Kidney glomerular epithelial cell (primary cell): ENCODE results near the gene RAB36.

Experiments
- DNase-seq: peaks from one replicate; lab custom pipeline; 2025; lab: John Stamatoyannopoulos, UW

Gene RAB36

GRCh38 chr22:23144932-23145877, at the start of gene RAB36:
RAB36 (plus strand) TSS chr22:23145477; CDS start chr22:23146617, 1,140 bp downstream.
- DNase-seq = peak; percentile 99

GRCh38 chr22:23095733-23096342, 49.4 kb upstream of the RAB36 start:
- DNase-seq = no peak

- no peak for DNase-seq
Measured at GRCh38 chr22:23097412-23098229, 47.7 kb upstream of the RAB36 start.

- no peak for DNase-seq
Measured at GRCh38 chr22:23098230-23098705, 47.0 kb upstream of the RAB36 start.

- no peak for DNase-seq
Measured at GRCh38 chr22:23098718-23099530, 46.4 kb upstream of the RAB36 start.

- no peak for DNase-seq
Measured at GRCh38 chr22:23099531-23099804, 45.8 kb upstream of the RAB36 start.

- no peak for DNase-seq
Measured at GRCh38 chr22:23100124-23100801, 45.0 kb upstream of the RAB36 start.

- DNase-seq = no peak
Measured at GRCh38 chr22:23101524-23101923, 43.8 kb upstream of the RAB36 start.

GRCh38 chr22:23102002-23102655, 43.1 kb upstream of the RAB36 start:
- DNase-seq = no peak

- no peak for DNase-seq
Measured at GRCh38 chr22:23102776-23103175, 42.5 kb upstream of the RAB36 start.

GRCh38 chr22:23103199-23103954, 41.9 kb upstream of the RAB36 start:
- no peak for DNase-seq

- DNase-seq = no peak
Measured at GRCh38 chr22:23104187-23104971, 40.9 kb upstream of the RAB36 start.

- DNase-seq = no peak
Measured at GRCh38 chr22:23105304-23105703, 40.0 kb upstream of the RAB36 start.

- no peak for DNase-seq
Measured at GRCh38 chr22:23105919-23106318, 39.4 kb upstream of the RAB36 start.

GRCh38 chr22:23106344-23106743, 38.9 kb upstream of the RAB36 start:
- DNase-seq = no peak

GRCh38 chr22:23106906-23107367, 38.3 kb upstream of the RAB36 start:
- DNase-seq = no peak

GRCh38 chr22:23107487-23108248, 37.6 kb upstream of the RAB36 start:
- DNase-seq = no peak
